Measurements from ENCODE around the gene MICAL3. TPM values are rescaled to one million over a fixed set of nuclear protein-coding genes. Genes with fewer than 3 reads are reported as not detected.

The MICAL3 gene
- total RNA-seq, 1 donor from 2014 or later, result 33.6 TPM

GRCh38 chr22:17831501-17832251 lies 192.7 kb downstream of the MICAL3 start:
- Histone ChIP-seq H3K79me2 (ENCODE audit: low read depth) (no peaks in the 10 kb centered on the region), H4K20me1 (ENCODE audit: low read depth) (no peaks in the 10 kb centered on the region), H3K9me3 (ENCODE audit: low read depth) (no peaks in the 10 kb centered on the region), H3K36me3 (no peaks in the 10 kb centered on the region), H3K4me1 (no peaks in the 10 kb centered on the region), H2AFZ (replicated peaks) (no peak overlapping the region), H3F3A (ENCODE audit: low read depth) (peaks cover 2% of the 10 kb centered on the region), H3K4me2 (no peak overlapping the region), H3K9ac (no peak overlapping the region), H3K4me3 (no peak overlapping the region), H3K27me3 (no peaks in the 10 kb centered on the region), H3K27ac (no peak overlapping the region)
- TF ChIP-seq EZH2 (IDR thresholded peaks at IDR 0.05), result no peak
- TF ChIP-seq EZH2phosphoT487 (IDR thresholded peaks at IDR 0.05), result no peak
- TF ChIP-seq, protein P1, sequence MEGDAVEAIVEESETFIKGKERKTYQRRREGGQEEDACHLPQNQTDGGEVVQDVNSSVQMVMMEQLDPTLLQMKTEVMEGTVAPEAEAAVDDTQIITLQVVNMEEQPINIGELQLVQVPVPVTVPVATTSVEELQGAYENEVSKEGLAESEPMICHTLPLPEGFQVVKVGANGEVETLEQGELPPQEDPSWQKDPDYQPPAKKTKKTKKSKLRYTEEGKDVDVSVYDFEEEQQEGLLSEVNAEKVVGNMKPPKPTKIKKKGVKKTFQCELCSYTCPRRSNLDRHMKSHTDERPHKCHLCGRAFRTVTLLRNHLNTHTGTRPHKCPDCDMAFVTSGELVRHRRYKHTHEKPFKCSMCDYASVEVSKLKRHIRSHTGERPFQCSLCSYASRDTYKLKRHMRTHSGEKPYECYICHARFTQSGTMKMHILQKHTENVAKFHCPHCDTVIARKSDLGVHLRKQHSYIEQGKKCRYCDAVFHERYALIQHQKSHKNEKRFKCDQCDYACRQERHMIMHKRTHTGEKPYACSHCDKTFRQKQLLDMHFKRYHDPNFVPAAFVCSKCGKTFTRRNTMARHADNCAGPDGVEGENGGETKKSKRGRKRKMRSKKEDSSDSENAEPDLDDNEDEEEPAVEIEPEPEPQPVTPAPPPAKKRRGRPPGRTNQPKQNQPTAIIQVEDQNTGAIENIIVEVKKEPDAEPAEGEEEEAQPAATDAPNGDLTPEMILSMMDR (IDR thresholded peaks at IDR 0.05), result no peak
- no peaks in the 10 kb centered on the region for H3K36me3 Mint-ChIP-seq
- H3K9me3 Mint-ChIP-seq, result no peaks in the 10 kb centered on the region
- H3K27ac Mint-ChIP-seq, result peak overlapping the region; percentile 80
- no peak for DNase-seq (ENCODE audit: low spot score)
- H3K27me3 Mint-ChIP-seq (ENCODE audit: insufficient read depth, low read depth), result peaks cover 2% of the 10 kb centered on the region
- no peak overlapping the region for H3K4me3 Mint-ChIP-seq
- peaks cover 3% of the 10 kb centered on the region for H3K4me1 Mint-ChIP-seq

GRCh38 chr22:17830043-17830961 lies 194.1 kb downstream of the MICAL3 start:
- H3K36me3 ChIP-seq, result no peaks in the 10 kb centered on the region
- no peaks in the 10 kb centered on the region for H3K9me3 ChIP-seq (ENCODE audit: low read depth)
- H3K9me3 Mint-ChIP-seq, result no peaks in the 10 kb centered on the region
- H3K27me3 ChIP-seq, result no peaks in the 10 kb centered on the region
- H3K36me3 Mint-ChIP-seq, result no peaks in the 10 kb centered on the region
- no peaks in the 10 kb centered on the region for H3K4me1 Mint-ChIP-seq
- H3K4me3 Mint-ChIP-seq, result no peak overlapping the region
- H2AFZ ChIP-seq (replicated peaks), result no peak overlapping the region
- H4K20me1 ChIP-seq (ENCODE audit: low read depth), result no peaks in the 10 kb centered on the region
- no peaks in the 10 kb centered on the region for H3K4me1 ChIP-seq
- H3K27ac Mint-ChIP-seq, result peak overlapping the region; percentile 29
- H3K27me3 Mint-ChIP-seq (ENCODE audit: insufficient read depth, low read depth), result peaks cover 3% of the 10 kb centered on the region
- no peak overlapping the region for H3K4me2 ChIP-seq
- peak; percentile 86 for DNase-seq (ENCODE audit: low spot score)
- no peak overlapping the region for H3K27ac ChIP-seq
- peaks cover 2% of the 10 kb centered on the region for H3F3A ChIP-seq (ENCODE audit: low read depth)
- no peak overlapping the region for H3K4me3 ChIP-seq
- H3K9ac ChIP-seq, result no peak overlapping the region
- no peaks in the 10 kb centered on the region for H3K79me2 ChIP-seq (ENCODE audit: low read depth)
- no peak for TF ChIP-seq EZH2 (IDR thresholded peaks at IDR 0.05)
- TF ChIP-seq, protein P1 (IDR thresholded peaks at IDR 0.05), result peak; percentile 95

GRCh38 chr22:17829695-17830042 lies 194.7 kb downstream of the MICAL3 start:
- Mint-ChIP-seq H3K36me3 (no peaks in the 10 kb centered on the region), H3K9me3 (no peaks in the 10 kb centered on the region), H3K4me3 (no peak overlapping the region), H3K27me3 (ENCODE audit: insufficient read depth, low read depth) (peaks cover 3% of the 10 kb centered on the region), H3K4me1 (no peaks in the 10 kb centered on the region), H3K27ac (peak overlapping the region; percentile 29)
- Histone ChIP-seq H3K4me1 (no peaks in the 10 kb centered on the region), H4K20me1 (ENCODE audit: low read depth) (no peaks in the 10 kb centered on the region), H3K27me3 (no peaks in the 10 kb centered on the region), H3K9me3 (ENCODE audit: low read depth) (no peaks in the 10 kb centered on the region), H2AFZ (replicated peaks) (no peak overlapping the region), H3K36me3 (no peaks in the 10 kb centered on the region), H3K4me3 (no peak overlapping the region), H3K27ac (no peak overlapping the region), H3K9ac (no peak overlapping the region), H3K4me2 (no peak overlapping the region), H3F3A (ENCODE audit: low read depth) (peaks cover 2% of the 10 kb centered on the region), H3K79me2 (ENCODE audit: low read depth) (no peaks in the 10 kb centered on the region)
- TF ChIP-seq EZH2phosphoT487 (IDR thresholded peaks at IDR 0.05) (no peak), EZH2 (IDR thresholded peaks at IDR 0.05) (no peak)
- TF ChIP-seq, protein P1 (IDR thresholded peaks at IDR 0.05), result no peak
- DNase-seq (ENCODE audit: low spot score), result no peak

Measured in neural progenitor cell (in vitro differentiated cells).